Naive B cell (primary cell): ENCODE results near the gene GRM3. TPM values are rescaled to one million over a fixed set of nuclear protein-coding genes. Genes with fewer than 3 reads are reported as not detected.

Source experiments
- ATAC-seq, 2 donors: fragments of 150-1000 bp; cut with Tn5 transposase; 2 replicates each; pipeline ENCODE4 v1.10.0; 2021; ENCODE audit warnings: low read depth in 2 of 2, mild to moderate bottlenecking in 2 of 2, moderate library complexity in 2 of 2
- DNase-seq: peaks from one replicate; pipeline ENCODE4 v3.0.0; 2022
- H3K27ac Mint-ChIP-seq, 6 donors: one replicate each; pipeline ENCODE4 v1.8.0; 2020 to 2022; ENCODE audit warnings: mild to moderate bottlenecking in 6 of 6, mixed read lengths in 6 of 6, moderate library complexity in 5 of 6, inconsistent platforms in 2 of 6
- H3K27me3 Mint-ChIP-seq, 3 donors: one replicate each; pipeline ENCODE4 v1.8.0; 2021 to 2022; ENCODE audit warnings: mixed read lengths in 3 of 3, mild to moderate bottlenecking in 1 of 3
- H3K36me3 Mint-ChIP-seq, 2 donors: one replicate each; pipeline ENCODE4 v1.8.0; 2020 to 2022; ENCODE audit warnings: mixed read lengths in 2 of 2, inconsistent platforms in 1 of 2, mild to moderate bottlenecking in 1 of 2
- H3K4me1 Mint-ChIP-seq, 3 donors: one replicate each; pipeline ENCODE4 v1.8.0; 2020 to 2022; ENCODE audit warnings: mixed read lengths in 3 of 3, inconsistent platforms in 1 of 3, mild to moderate bottlenecking in 1 of 3, moderate library complexity in 1 of 3
- H3K4me3 Mint-ChIP-seq, 8 donors: one replicate each; pipeline ENCODE4 v1.8.0; 2020 to 2022; ENCODE audit warnings: mild to moderate bottlenecking in 8 of 8, mixed read lengths in 8 of 8, moderate library complexity in 8 of 8, inconsistent platforms in 2 of 8
- H3K9me3 Mint-ChIP-seq, 7 donors: one replicate each; pipeline ENCODE4 v1.8.0; 2020 to 2022; ENCODE audit warnings: mixed read lengths in 7 of 7, mild to moderate bottlenecking in 5 of 7, inconsistent platforms in 2 of 7, moderate library complexity in 1 of 7
- polyA plus RNA-seq, 6 donors: library from polyadenylated mRNA; unstranded; fragments of 300-500 nt; fragmentation: Illumina TruSeq; gene quantifications; one replicate each; pipeline ENCODE4 v1.2.3, GENCODE V29; 2021; ENCODE audit warnings: low read depth in 6 of 6

GRM3 gene
- polyA plus RNA-seq, 6 donors from 2014 or later = 0.05 to 0.06 TPM; not detected in 4

DNA sequence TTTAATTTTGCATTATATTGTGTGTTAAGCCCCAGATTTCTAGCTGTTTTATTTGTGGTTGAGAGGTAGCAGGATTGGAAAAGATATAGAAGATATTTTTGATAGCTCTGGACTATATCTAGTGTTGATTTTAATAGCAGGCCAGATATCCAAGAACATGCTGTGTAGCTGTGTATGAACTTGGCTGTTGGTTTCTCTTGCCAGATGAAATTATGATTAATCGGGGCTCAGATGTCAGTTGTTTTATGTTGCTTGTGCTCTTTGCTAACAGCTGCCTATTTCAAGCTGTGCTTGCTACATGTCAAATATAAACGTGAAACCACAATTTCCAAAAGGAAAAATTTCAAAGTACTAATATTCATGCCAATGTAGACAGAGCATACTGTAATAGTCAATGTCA is 141.1 kb downstream of the GRM3 start:
- DNase-seq (no peak), ATAC-seq (no peak)
- Mint-ChIP-seq H3K27me3 (no peaks in the 10 kb centered on the region), H3K9me3 (peaks cover 0 to 7% (median 2%) of the 10 kb centered on the region in 7 donors), H3K4me1 (no peaks in the 10 kb centered on the region), H3K36me3 (no peaks in the 10 kb centered on the region), H3K4me3 (no peak overlapping the region), H3K27ac (no peak overlapping the region)

DNA sequence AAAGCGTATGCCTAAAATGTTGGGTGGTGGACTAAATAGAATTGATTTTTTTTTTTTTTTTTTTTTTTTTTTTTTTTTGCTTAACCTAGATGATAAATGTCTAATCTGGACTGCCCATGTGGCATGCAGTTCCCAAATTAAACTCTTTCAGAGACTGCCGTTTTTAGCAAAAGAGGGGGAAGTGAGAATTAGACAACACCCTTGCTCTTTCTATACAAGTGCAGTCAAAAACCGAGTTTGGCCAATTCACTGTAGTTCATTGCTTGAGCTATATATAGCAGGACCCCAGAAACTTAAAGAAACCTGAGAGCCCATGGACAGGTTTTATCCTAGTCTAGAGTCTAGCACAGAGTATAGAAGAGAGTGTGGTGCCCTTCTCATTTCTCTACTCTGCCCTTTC is 141.9 kb downstream of the GRM3 start:
- peaks cover 0 to 7% (median 2%) of the 10 kb centered on the region in 7 donors for H3K9me3 Mint-ChIP-seq
- DNase-seq (no peak), ATAC-seq (no peak)

GRCh38 chr7:86786376-86786775 is 142.7 kb downstream of the GRM3 start:
- ATAC-seq (no peak), DNase-seq (no peak)
- H3K4me1 Mint-ChIP-seq = no peaks in the 10 kb centered on the region
- H3K36me3 Mint-ChIP-seq = no peaks in the 10 kb centered on the region
- H3K4me3 Mint-ChIP-seq = no peak overlapping the region
- H3K27ac Mint-ChIP-seq = no peak overlapping the region
- peaks cover 0 to 10% (median 0%) of the 10 kb centered on the region in 7 donors for H3K9me3 Mint-ChIP-seq
- H3K27me3 Mint-ChIP-seq = no peaks in the 10 kb centered on the region

More for the DNA sequence above, 141.9 kb downstream of the GRM3 start:
- Mint-ChIP-seq H3K27ac (no peak overlapping the region), H3K4me1 (no peaks in the 10 kb centered on the region), H3K36me3 (no peaks in the 10 kb centered on the region), H3K4me3 (no peak overlapping the region), H3K27me3 (no peaks in the 10 kb centered on the region)

- ATAC-seq (no peak), DNase-seq (no peak)
- H3K9me3 Mint-ChIP-seq = peaks cover 0 to 10% (median 0%) of the 10 kb centered on the region in 7 donors
- no peaks in the 10 kb centered on the region for H3K36me3 Mint-ChIP-seq
- H3K27ac Mint-ChIP-seq = no peak overlapping the region
- no peak overlapping the region for H3K4me3 Mint-ChIP-seq
- no peaks in the 10 kb centered on the region for H3K4me1 Mint-ChIP-seq
- no peaks in the 10 kb centered on the region for H3K27me3 Mint-ChIP-seq
These were observed 145.2 kb downstream of the GRM3 start for GRCh38 chr7:86788948-86789347.

- Mint-ChIP-seq H3K36me3 (no peaks in the 10 kb centered on the region), H3K4me1 (no peaks in the 10 kb centered on the region), H3K4me3 (no peak overlapping the region), H3K27ac (no peak overlapping the region), H3K9me3 (peaks cover 0 to 10% (median 2%) of the 10 kb centered on the region in 7 donors), H3K27me3 (no peaks in the 10 kb centered on the region)
- ATAC-seq (no peak), DNase-seq (no peak)
These were observed 146.7 kb downstream of the GRM3 start for GRCh38 chr7:86790383-86790782.

- Mint-ChIP-seq H3K36me3 (no peaks in the 10 kb centered on the region), H3K4me3 (no peak overlapping the region), H3K4me1 (no peaks in the 10 kb centered on the region), H3K27me3 (no peaks in the 10 kb centered on the region), H3K9me3 (peaks cover 0 to 13% (median 6%) of the 10 kb centered on the region in 7 donors), H3K27ac (no peak overlapping the region)
- DNase-seq (no peak), ATAC-seq (no peak)
These were observed 148.6 kb downstream of the GRM3 start for GRCh38 chr7:86792260-86792659.

GRCh38 chr7:86793136-86793535 is 149.4 kb downstream of the GRM3 start:
- DNase-seq (no peak), ATAC-seq (no peak)
- no peaks in the 10 kb centered on the region for H3K4me1 Mint-ChIP-seq
- no peaks in the 10 kb centered on the region for H3K36me3 Mint-ChIP-seq
- H3K4me3 Mint-ChIP-seq = no peak overlapping the region
- no peak overlapping the region for H3K27ac Mint-ChIP-seq
- no peaks in the 10 kb centered on the region for H3K27me3 Mint-ChIP-seq
- H3K9me3 Mint-ChIP-seq = peaks cover 0 to 21% (median 8%) of the 10 kb centered on the region in 7 donors

GRCh38 chr7:86814661-86815379 is 171.1 kb downstream of the GRM3 start:
- no peak for DNase-seq
- no peak for ATAC-seq
- Mint-ChIP-seq H3K36me3 (no peaks in the 10 kb centered on the region), H3K4me1 (no peaks in the 10 kb centered on the region), H3K27me3 (peaks cover 6 to 12% (median 12%) of the 10 kb centered on the region in 3 donors), H3K9me3 (peaks cover 0 to 9% (median 2%) of the 10 kb centered on the region in 7 donors), H3K4me3 (no peak overlapping the region), H3K27ac (no peak overlapping the region)

GRCh38 chr7:86815556-86815955 is 171.8 kb downstream of the GRM3 start:
- H3K9me3 Mint-ChIP-seq = peaks cover 0 to 9% (median 2%) of the 10 kb centered on the region in 7 donors
- H3K4me1 Mint-ChIP-seq = no peaks in the 10 kb centered on the region
- no peak overlapping the region for H3K4me3 Mint-ChIP-seq
- no peaks in the 10 kb centered on the region for H3K36me3 Mint-ChIP-seq
- H3K27me3 Mint-ChIP-seq = peaks cover 6 to 12% (median 12%) of the 10 kb centered on the region in 3 donors
- no peak for DNase-seq
- no peak for ATAC-seq
- no peak overlapping the region for H3K27ac Mint-ChIP-seq

GRCh38 chr7:86818903-86819302 is 175.2 kb downstream of the GRM3 start:
- Mint-ChIP-seq H3K9me3 (peaks cover 0 to 9% (median 2%) of the 10 kb centered on the region in 7 donors), H3K4me1 (no peaks in the 10 kb centered on the region), H3K4me3 (no peak overlapping the region), H3K27ac (no peak overlapping the region), H3K36me3 (no peaks in the 10 kb centered on the region), H3K27me3 (peaks cover 7 to 16% (median 8%) of the 10 kb centered on the region in 3 donors)
- ATAC-seq = no peak
- no peak for DNase-seq

GRCh38 chr7:86823769-86824168 is 180.1 kb downstream of the GRM3 start:
- DNase-seq (no peak), ATAC-seq (no peak)
- Mint-ChIP-seq H3K36me3 (no peaks in the 10 kb centered on the region), H3K27me3 (peaks cover 0 to 12% (median 0%) of the 10 kb centered on the region in 3 donors), H3K4me1 (no peaks in the 10 kb centered on the region), H3K9me3 (peaks cover 0 to 2% (median 0%) of the 10 kb centered on the region in 7 donors), H3K4me3 (no peak overlapping the region), H3K27ac (no peak overlapping the region)

DNA sequence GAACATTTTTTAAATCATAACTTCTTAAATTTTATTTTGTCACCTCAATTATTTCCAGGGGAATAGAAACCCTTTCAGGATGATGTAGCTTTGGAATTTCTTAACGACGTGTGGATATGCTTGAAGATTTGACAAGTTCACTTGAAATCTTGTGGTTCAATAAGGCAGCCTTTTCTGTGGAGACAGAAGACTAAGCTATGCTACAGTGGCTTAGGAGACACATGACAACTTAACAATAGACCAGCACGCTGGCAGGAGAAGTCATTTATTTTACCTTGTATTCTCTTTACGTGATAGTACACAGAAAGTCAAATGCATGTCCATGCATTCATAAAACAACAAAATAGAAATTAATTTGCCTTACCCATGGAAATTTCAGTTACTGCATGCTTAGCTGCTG is 181.6 kb downstream of the GRM3 start:
- H3K4me3 Mint-ChIP-seq = no peak overlapping the region
- H3K36me3 Mint-ChIP-seq = no peaks in the 10 kb centered on the region
- ATAC-seq (no peak), DNase-seq (no peak)
- H3K4me1 Mint-ChIP-seq = no peaks in the 10 kb centered on the region
- H3K27me3 Mint-ChIP-seq = peaks cover 0 to 12% (median 0%) of the 10 kb centered on the region in 3 donors
- H3K27ac Mint-ChIP-seq = no peak overlapping the region
- H3K9me3 Mint-ChIP-seq = peaks cover 0 to 2% (median 0%) of the 10 kb centered on the region in 7 donors

GRCh38 chr7:86826948-86827347 is 183.2 kb downstream of the GRM3 start:
- Mint-ChIP-seq H3K9me3 (peaks cover 0 to 2% (median 0%) of the 10 kb centered on the region in 7 donors), H3K4me1 (no peaks in the 10 kb centered on the region), H3K27me3 (peaks cover 0 to 12% (median 0%) of the 10 kb centered on the region in 3 donors), H3K36me3 (no peaks in the 10 kb centered on the region), H3K27ac (no peak overlapping the region), H3K4me3 (no peak overlapping the region)
- no peak for DNase-seq
- no peak for ATAC-seq

GRCh38 chr7:86833360-86833759 is 189.7 kb downstream of the GRM3 start:
- Mint-ChIP-seq H3K27ac (no peak overlapping the region), H3K36me3 (no peaks in the 10 kb centered on the region), H3K27me3 (peaks cover 0 to 3% (median 0%) of the 10 kb centered on the region in 3 donors), H3K4me3 (no peak overlapping the region), H3K4me1 (no peaks in the 10 kb centered on the region), H3K9me3 (peaks cover 0 to 2% (median 0%) of the 10 kb centered on the region in 7 donors)
- no peak for ATAC-seq
- no peak for DNase-seq
